ENCODE data around the gene SYT6. TPM values are rescaled to one million over a fixed set of nuclear protein-coding genes. Genes with fewer than 3 reads are reported as not detected.

The SYT6 gene
- total RNA-seq, 1 experiment from 2014 or later: 54.2 TPM

DNA sequence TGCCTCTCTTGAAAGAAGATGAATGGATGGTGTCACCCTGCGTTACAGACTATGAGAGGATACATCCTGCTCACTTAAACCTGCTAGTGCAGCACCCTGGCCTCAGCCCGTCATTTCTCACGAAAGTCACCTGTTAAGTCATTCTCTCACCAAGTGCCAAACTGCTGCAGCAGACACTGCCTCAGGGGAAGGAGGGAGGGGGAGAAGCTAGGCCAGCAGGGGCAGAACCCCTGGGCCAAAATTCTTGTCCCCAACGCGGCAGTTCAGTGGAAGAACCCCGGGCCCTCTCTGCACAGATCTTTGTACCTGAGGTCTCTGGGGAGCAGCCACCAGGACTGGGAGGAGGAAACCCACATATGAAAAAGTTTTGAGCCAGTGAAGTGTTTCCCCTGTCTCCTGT lies 37.6 kb downstream of the SYT6 start (continued):
- no peak for TF ChIP-seq SP1 (CRISPR knock-in tag; conservative IDR thresholded peaks at IDR 0.05)

DNA sequence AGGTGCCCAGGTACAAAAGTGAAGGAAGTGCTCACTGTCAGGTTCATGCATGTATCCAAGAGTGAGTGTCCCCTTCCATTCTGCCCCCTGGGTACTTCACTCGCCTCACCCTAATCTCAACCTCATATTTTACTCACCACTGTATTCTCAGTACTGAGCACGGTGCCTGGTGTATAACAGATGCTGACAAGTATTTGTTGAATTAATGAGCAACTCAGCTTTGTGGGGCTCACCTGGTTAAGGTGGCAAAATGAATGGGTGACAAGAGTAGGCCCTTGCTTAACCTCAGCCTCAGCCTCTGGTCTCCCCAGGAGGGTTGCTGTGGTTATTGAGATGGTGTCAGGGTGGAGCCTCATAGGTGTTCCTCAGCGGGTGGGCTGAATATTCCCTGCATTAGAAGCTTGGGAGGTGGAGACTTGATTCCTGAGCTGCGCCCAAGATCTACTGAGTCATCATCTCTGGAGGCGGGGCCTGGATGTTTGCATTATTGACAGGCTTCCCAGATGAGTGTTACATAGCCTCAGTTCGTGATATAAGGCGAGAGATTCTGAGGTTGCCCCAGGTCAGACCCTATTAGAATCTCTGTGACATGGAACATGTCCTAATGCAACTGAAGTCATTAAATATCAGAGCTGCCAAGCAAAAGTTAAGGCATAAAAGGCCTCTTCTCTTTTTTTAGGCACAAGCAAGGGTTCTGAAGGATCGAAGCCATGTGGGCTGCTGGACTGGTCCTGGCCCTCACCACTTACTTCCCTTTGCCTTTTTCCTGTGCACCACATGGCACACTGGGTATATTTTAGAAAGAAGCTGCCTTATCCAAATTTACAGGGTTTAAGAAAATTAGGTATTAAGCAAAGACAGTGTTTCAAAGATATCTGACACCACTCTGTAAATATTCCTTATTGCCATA lies 39.2 kb downstream of the SYT6 start:
- peak overlapping the region; percentile 76 for H3K27ac Mint-ChIP-seq
- no peaks in the 10 kb centered on the region; the same call in 1 of the 2 replicates for H3K27me3 Mint-ChIP-seq (ENCODE audit: low read depth)
- ChIA-PET CTCF (interaction anchor here (0.9 to 1.0 kb wide), 2 partner anchors 13 to 138 kb away, joined by 3 read pairs; no protein-coding TSS in a partner anchor), POLR2A (no interaction called here)
- H3K9me3 Mint-ChIP-seq: no peaks in the 10 kb centered on the region
- no peak for DNase-seq (ENCODE audit: low spot score)
- ATAC-seq: no peak
- H3K36me3 Mint-ChIP-seq: peaks cover 78% of the 10 kb centered on the region
- peaks cover 82% of the 10 kb centered on the region for H3K4me1 Mint-ChIP-seq
- no peak overlapping the region for H3K4me3 Mint-ChIP-seq
- TF ChIP-seq ATF2 (CRISPR knock-in tag; IDR thresholded peaks at IDR 0.05; ENCODE audit: borderline replicate concordance, low read depth) (no peak), FOXK1 (CRISPR knock-in tag; IDR thresholded peaks at IDR 0.05) (no peak), STAT6 (CRISPR knock-in tag; conservative IDR thresholded peaks at IDR 0.05; ENCODE audit: low read depth) (no peak), ZSCAN18 (CRISPR knock-in tag; IDR thresholded peaks at IDR 0.05) (no peak), NFYB (CRISPR knock-in tag; conservative IDR thresholded peaks at IDR 0.05; ENCODE audit: low read depth) (no peak), GTF2I (CRISPR knock-in tag; conservative IDR thresholded peaks at IDR 0.05) (no peak), OVOL2 (CRISPR knock-in tag; IDR thresholded peaks at IDR 0.05; ENCODE audit: borderline replicate concordance) (no peak), SOX15 (CRISPR knock-in tag; IDR thresholded peaks at IDR 0.05) (no peak), ZNF219 (CRISPR knock-in tag; IDR thresholded peaks at IDR 0.05; ENCODE audit: borderline replicate concordance) (no peak), JAZF1 (CRISPR knock-in tag; IDR thresholded peaks at IDR 0.05) (no peak), ERG (CRISPR knock-in tag; IDR thresholded peaks at IDR 0.05) (no peak)
- TF ChIP-seq, protein P1, sequence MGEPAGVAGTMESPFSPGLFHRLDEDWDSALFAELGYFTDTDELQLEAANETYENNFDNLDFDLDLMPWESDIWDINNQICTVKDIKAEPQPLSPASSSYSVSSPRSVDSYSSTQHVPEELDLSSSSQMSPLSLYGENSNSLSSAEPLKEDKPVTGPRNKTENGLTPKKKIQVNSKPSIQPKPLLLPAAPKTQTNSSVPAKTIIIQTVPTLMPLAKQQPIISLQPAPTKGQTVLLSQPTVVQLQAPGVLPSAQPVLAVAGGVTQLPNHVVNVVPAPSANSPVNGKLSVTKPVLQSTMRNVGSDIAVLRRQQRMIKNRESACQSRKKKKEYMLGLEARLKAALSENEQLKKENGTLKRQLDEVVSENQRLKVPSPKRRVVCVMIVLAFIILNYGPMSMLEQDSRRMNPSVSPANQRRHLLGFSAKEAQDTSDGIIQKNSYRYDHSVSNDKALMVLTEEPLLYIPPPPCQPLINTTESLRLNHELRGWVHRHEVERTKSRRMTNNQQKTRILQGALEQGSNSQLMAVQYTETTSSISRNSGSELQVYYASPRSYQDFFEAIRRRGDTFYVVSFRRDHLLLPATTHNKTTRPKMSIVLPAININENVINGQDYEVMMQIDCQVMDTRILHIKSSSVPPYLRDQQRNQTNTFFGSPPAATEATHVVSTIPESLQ (CRISPR knock-in tag; IDR thresholded peaks at IDR 0.05): no peak
- TF ChIP-seq, protein P2, sequence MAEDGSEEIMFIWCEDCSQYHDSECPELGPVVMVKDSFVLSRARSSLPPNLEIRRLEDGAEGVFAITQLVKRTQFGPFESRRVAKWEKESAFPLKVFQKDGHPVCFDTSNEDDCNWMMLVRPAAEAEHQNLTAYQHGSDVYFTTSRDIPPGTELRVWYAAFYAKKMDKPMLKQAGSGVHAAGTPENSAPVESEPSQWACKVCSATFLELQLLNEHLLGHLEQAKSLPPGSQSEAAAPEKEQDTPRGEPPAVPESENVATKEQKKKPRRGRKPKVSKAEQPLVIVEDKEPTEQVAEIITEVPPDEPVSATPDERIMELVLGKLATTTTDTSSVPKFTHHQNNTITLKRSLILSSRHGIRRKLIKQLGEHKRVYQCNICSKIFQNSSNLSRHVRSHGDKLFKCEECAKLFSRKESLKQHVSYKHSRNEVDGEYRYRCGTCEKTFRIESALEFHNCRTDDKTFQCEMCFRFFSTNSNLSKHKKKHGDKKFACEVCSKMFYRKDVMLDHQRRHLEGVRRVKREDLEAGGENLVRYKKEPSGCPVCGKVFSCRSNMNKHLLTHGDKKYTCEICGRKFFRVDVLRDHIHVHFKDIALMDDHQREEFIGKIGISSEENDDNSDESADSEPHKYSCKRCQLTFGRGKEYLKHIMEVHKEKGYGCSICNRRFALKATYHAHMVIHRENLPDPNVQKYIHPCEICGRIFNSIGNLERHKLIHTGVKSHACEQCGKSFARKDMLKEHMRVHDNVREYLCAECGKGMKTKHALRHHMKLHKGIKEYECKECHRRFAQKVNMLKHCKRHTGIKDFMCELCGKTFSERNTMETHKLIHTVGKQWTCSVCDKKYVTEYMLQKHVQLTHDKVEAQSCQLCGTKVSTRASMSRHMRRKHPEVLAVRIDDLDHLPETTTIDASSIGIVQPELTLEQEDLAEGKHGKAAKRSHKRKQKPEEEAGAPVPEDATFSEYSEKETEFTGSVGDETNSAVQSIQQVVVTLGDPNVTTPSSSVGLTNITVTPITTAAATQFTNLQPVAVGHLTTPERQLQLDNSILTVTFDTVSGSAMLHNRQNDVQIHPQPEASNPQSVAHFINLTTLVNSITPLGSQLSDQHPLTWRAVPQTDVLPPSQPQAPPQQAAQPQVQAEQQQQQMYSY (CRISPR knock-in tag; IDR thresholded peaks at IDR 0.05): no peak
- TF ChIP-seq, protein P3, sequence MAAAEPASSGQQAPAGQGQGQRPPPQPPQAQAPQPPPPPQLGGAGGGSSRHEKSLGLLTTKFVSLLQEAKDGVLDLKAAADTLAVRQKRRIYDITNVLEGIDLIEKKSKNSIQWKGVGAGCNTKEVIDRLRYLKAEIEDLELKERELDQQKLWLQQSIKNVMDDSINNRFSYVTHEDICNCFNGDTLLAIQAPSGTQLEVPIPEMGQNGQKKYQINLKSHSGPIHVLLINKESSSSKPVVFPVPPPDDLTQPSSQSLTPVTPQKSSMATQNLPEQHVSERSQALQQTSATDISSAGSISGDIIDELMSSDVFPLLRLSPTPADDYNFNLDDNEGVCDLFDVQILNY (CRISPR knock-in tag; IDR thresholded peaks at IDR 0.05): no peak
- TF ChIP-seq, protein P4, sequence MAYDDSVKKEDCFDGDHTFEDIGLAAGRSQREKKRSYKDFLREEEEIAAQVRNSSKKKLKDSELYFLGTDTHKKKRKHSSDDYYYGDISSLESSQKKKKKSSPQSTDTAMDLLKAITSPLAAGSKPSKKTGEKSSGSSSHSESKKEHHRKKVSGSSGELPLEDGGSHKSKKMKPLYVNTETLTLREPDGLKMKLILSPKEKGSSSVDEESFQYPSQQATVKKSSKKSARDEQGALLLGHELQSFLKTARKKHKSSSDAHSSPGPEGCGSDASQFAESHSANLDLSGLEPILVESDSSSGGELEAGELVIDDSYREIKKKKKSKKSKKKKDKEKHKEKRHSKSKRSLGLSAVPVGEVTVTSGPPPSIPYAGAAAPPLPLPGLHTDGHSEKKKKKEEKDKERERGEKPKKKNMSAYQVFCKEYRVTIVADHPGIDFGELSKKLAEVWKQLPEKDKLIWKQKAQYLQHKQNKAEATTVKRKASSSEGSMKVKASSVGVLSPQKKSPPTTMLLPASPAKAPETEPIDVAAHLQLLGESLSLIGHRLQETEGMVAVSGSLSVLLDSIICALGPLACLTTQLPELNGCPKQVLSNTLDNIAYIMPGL (CRISPR knock-in tag; IDR thresholded peaks at IDR 0.05): no peak
